BJ (cell line): ENCODE results near the gene PTPRM. TPM values are rescaled to one million over a fixed set of nuclear protein-coding genes. Genes with fewer than 3 reads are reported as not detected.

Experiments
- CTCF ChIA-PET: fragments of 350-600 bp; formaldehyde crosslinking; extraction: SDS; loops from one replicate; lab custom pipeline; 2021; ENCODE audit warnings: antibody characterized with exemption, inconsistent platforms; lab: Yijun Ruan, JAX
- POLR2A ChIA-PET: fragments of 300-600 bp; sonication (Branson Sonifier 250); formaldehyde crosslinking; extraction: SDS; loops from one replicate; lab custom pipeline; 2021; ENCODE audit warnings: antibody characterized with exemption; lab: Charles Lee
- DNase-seq: peaks from one replicate; pipeline ENCODE4 v3.0.0-alpha.2; 2011; ENCODE audit warnings: low read depth
- H3K27me3 ChIP-seq: 2 replicates; pipeline ENCODE4 v1.6.0; 2011; ENCODE audit warnings: low read length; ENCODE audit not compliant: control insufficient read depth, insufficient read depth
- H3K36me3 ChIP-seq: 2 replicates; pipeline ENCODE4 v1.5.1; 2011; ENCODE audit warnings: low read length; ENCODE audit not compliant: control insufficient read depth, insufficient read depth
- H3K4me3 ChIP-seq: 2 replicates; pipeline ENCODE4 v1.5.1; 2011; ENCODE audit warnings: low read depth, mild to moderate bottlenecking, control low read depth, low read length
- polyA plus RNA-seq: library from polyadenylated mRNA; depleted of rRNA; stranded (reverse); fragments of >200 nt; gene quantifications from 2 replicates; pipeline ENCODE4 v1.2.3, GENCODE V29; 2011
- TF ChIP-seq, protein P1 (sequence below): IDR thresholded peaks from 2 replicates; pipeline ENCODE4 v1.5.1; 2011; ENCODE audit warnings: low read depth, mild to moderate bottlenecking, control low read depth, inconsistent platforms, low read length, moderate library complexity; ENCODE audit not compliant: insufficient read depth

Gene PTPRM
- polyA plus RNA-seq, 1 experiment, result 149 TPM

DNA sequence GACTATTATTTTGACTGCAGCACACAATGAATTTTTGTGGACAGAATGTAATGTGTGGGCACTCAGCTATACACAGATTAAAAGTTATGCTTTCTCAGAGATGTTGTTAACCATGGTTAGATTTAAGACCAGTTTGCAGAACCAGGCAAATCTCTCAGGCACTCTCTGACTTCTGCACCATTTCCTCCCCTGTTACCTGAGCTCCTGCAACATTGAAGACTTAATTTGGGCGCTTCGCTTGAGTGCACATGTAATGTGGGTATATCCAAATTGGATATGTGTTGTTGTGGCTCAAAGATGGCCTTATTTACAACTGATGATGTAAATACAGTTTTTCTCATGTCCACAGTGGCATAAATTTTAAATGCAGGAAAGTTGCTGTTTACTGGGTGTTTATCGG, 469.4 kb downstream of the PTPRM start:
- POLR2A ChIA-PET, result no interaction called here
- CTCF ChIA-PET, result no interaction called here

DNA sequence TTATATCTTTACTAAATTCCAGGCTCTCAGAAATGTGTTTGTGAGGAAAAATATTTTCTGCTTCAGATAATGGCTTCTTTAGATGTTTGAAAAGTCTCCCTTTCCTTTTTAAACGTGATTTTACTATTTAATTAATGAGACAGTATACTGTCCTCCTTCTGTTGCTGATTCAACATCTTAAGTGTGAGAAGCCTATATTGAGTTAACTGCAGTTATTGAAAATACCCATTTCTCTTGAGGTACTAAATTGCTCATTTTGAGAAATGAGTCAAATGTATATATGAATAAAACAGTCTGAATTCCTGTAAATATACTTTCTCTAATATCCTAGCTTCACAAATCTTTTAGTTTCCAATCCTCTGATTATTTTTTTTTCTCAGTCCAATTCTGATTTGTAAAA, 470.2 kb downstream of the PTPRM start:
- POLR2A ChIA-PET, result no interaction called here

More for the DNA sequence above, 469.4 kb downstream of the PTPRM start:
- no peak for DNase-seq
- Histone ChIP-seq H3K36me3 (no peaks in the 10 kb centered on the region), H3K4me3 (no peak overlapping the region), H3K27me3 (no peaks in the 10 kb centered on the region)
- TF ChIP-seq, protein P1, sequence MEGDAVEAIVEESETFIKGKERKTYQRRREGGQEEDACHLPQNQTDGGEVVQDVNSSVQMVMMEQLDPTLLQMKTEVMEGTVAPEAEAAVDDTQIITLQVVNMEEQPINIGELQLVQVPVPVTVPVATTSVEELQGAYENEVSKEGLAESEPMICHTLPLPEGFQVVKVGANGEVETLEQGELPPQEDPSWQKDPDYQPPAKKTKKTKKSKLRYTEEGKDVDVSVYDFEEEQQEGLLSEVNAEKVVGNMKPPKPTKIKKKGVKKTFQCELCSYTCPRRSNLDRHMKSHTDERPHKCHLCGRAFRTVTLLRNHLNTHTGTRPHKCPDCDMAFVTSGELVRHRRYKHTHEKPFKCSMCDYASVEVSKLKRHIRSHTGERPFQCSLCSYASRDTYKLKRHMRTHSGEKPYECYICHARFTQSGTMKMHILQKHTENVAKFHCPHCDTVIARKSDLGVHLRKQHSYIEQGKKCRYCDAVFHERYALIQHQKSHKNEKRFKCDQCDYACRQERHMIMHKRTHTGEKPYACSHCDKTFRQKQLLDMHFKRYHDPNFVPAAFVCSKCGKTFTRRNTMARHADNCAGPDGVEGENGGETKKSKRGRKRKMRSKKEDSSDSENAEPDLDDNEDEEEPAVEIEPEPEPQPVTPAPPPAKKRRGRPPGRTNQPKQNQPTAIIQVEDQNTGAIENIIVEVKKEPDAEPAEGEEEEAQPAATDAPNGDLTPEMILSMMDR, result no peak

GRCh38 chr18:8040021-8040420, 472.9 kb downstream of the PTPRM start:
- POLR2A ChIA-PET, result no interaction called here
- CTCF ChIA-PET, result no interaction called here
- DNase-seq, result no peak

More for the DNA sequence above, 470.2 kb downstream of the PTPRM start:
- H3K36me3 ChIP-seq, result no peaks in the 10 kb centered on the region
- TF ChIP-seq, protein P1, result no peak
- no peak overlapping the region for H3K4me3 ChIP-seq
- no peak for DNase-seq
- CTCF ChIA-PET, result no interaction called here
- H3K27me3 ChIP-seq, result no peaks in the 10 kb centered on the region

DNA sequence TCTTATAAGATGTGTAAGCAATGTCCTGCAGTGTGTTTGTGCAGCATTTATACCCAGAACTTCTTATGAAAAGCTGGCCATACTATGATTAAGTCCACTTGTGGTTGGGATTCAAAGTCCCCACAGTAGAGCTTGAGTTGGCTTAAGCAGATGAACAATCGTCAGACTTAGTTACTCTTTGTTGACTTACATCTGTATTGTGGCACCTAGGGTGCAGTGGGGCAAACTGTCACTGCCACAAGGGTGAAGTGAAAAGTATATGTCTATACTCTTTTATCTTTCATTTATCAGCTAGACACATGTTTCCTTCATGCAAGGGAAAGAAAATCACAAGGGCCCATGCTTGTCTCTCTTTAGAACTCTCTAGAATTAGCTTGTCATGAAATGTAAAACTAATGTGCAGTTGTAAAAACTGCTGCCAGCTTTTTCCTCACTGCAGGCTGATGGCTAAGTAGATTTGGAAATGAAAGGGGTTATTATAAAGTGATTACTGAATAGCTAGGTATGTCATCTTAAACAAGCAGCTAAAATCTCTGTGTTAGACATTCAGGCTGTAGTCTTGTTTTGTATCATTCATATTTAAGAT, 474.5 kb downstream of the PTPRM start:
- CTCF ChIA-PET, result interaction anchor here (1.1 kb wide), 1 partner anchor 25 kb away, joined by 3 read pairs; no protein-coding TSS in a partner anchor
- no peak for DNase-seq
- Histone ChIP-seq H3K4me3 (no peak overlapping the region), H3K36me3 (no peaks in the 10 kb centered on the region; the same call in 1 of the 2 replicates), H3K27me3 (no peaks in the 10 kb centered on the region)
- POLR2A ChIA-PET, result no interaction called here
- TF ChIP-seq, protein P1, result no peak

More at GRCh38 chr18:8040021-8040420, 472.9 kb downstream of the PTPRM start:
- Histone ChIP-seq H3K4me3 (no peak overlapping the region), H3K27me3 (no peaks in the 10 kb centered on the region), H3K36me3 (no peaks in the 10 kb centered on the region; the same call in 1 of the 2 replicates)
- TF ChIP-seq, protein P1, result no peak

DNA sequence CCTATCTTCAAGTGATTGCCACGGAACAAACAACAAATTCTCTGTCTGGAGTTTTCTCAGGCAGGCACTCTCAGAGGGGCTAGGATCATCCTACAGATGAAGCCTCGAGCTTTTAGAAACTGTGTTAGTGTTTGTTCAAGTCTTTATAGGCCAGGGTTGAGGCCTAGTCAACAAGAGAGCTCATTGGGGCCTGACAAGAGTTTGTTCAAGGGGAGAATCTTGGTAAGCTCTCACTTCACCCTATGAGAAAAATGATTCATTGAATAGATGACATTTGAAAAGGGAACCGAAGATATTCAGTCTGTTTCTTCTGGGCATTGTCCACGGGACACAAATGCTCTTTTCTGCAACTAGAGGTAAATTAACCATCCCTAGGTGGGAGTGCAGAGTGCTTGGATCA, 476.9 kb downstream of the PTPRM start:
- POLR2A ChIA-PET, result no interaction called here
- TF ChIP-seq, protein P1, result no peak
- Histone ChIP-seq H3K4me3 (no peak overlapping the region), H3K36me3 (no peaks in the 10 kb centered on the region; the same call in 1 of the 2 replicates), H3K27me3 (no peaks in the 10 kb centered on the region)
- CTCF ChIA-PET, result no interaction called here
- no peak for DNase-seq
